Epidermal melanocyte (primary cell): ENCODE measurements around the gene FKBP2.

Experiments
- DNase-seq: peaks from one replicate; pipeline ENCODE4 v3.0.0; 2011; ENCODE audit warnings: low spot score; ENCODE audit not compliant: insufficient read length

Gene FKBP2

GRCh38 chr11:64240435-64241240 lies at the start of gene FKBP2:
Gene FKBP2 (plus strand): TSS chr11:64241095. CDS start chr11:64242388, 1,293 bp downstream.
- peak; percentile 97 for DNase-seq

- DNase-seq, result no peak
These were observed 48.5 kb upstream of the FKBP2 start for GRCh38 chr11:64192434-64192833.

GRCh38 chr11:64196626-64197025 lies 44.3 kb upstream of the FKBP2 start:
- DNase-seq, result peak; percentile 48

- no peak for DNase-seq
These were observed 42.4 kb upstream of the FKBP2 start for GRCh38 chr11:64198511-64198910.

GRCh38 chr11:64201543-64201942 lies 39.4 kb upstream of the FKBP2 start:
- DNase-seq, result no peak

- no peak for DNase-seq
These were observed 37.9 kb upstream of the FKBP2 start for GRCh38 chr11:64202992-64203391.

- DNase-seq, result no peak
These were observed 37.3 kb upstream of the FKBP2 start for GRCh38 chr11:64203421-64204079.

GRCh38 chr11:64204080-64204440 lies 36.8 kb upstream of the FKBP2 start:
- no peak for DNase-seq

GRCh38 chr11:64204464-64204989 lies 36.4 kb upstream of the FKBP2 start:
- DNase-seq, result peak; percentile 98

GRCh38 chr11:64206457-64207255 lies 34.2 kb upstream of the FKBP2 start, which contains the start of gene FERMT3:
Gene FERMT3 (plus strand): TSS chr11:64206721. CDS start chr11:64207365, 644 bp downstream.
- DNase-seq, result no peak

- DNase-seq, result peak; percentile 63
These were observed 33.4 kb upstream of the FKBP2 start for GRCh38 chr11:64207256-64208085.

- no peak for DNase-seq
These were observed 32.7 kb upstream of the FKBP2 start for GRCh38 chr11:64208086-64208795.

GRCh38 chr11:64208796-64209562 lies 31.9 kb upstream of the FKBP2 start:
- no peak for DNase-seq

GRCh38 chr11:64209563-64209843 lies 31.4 kb upstream of the FKBP2 start:
- DNase-seq, result no peak

GRCh38 chr11:64210301-64211020 lies 30.4 kb upstream of the FKBP2 start:
- DNase-seq, result no peak

- no peak for DNase-seq
These were observed 29.6 kb upstream of the FKBP2 start for GRCh38 chr11:64211181-64211872.

- DNase-seq, result no peak
These were observed 24.0 kb upstream of the FKBP2 start for GRCh38 chr11:64216879-64217278.

GRCh38 chr11:64218628-64219353 lies 22.1 kb upstream of the FKBP2 start:
- DNase-seq, result no peak
